Activated CD4-positive, alpha-beta T cell treated with anti-CD3 and anti-CD28 coated beads for 4 hours (primary cell): ENCODE results near the gene AJAP1.
"Not testable (repeated sequence)": the region's sequence is repeated elsewhere in the genome, so short reads cannot be mapped to it uniquely, and the experiment has no call there.

ENCODE experiments used
- DNase-seq, 2 donors: peaks; one replicate each; pipeline ENCODE4 v3.0.0-alpha.2; 2020

Gene AJAP1, protein sequence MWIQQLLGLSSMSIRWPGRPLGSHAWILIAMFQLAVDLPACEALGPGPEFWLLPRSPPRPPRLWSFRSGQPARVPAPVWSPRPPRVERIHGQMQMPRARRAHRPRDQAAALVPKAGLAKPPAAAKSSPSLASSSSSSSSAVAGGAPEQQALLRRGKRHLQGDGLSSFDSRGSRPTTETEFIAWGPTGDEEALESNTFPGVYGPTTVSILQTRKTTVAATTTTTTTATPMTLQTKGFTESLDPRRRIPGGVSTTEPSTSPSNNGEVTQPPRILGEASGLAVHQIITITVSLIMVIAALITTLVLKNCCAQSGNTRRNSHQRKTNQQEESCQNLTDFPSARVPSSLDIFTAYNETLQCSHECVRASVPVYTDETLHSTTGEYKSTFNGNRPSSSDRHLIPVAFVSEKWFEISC

GRCh38 chr1:4653796-4654725 lies at the start of gene AJAP1:
TSS of gene AJAP1 (plus strand) at chr1:4654609. CDS start at chr1:4655426, 817 bp downstream.
- DNase-seq = no peak

- DNase-seq = no peak
Measured at GRCh38 chr1:4605158-4605557, 49.3 kb upstream of the AJAP1 start.

DNA sequence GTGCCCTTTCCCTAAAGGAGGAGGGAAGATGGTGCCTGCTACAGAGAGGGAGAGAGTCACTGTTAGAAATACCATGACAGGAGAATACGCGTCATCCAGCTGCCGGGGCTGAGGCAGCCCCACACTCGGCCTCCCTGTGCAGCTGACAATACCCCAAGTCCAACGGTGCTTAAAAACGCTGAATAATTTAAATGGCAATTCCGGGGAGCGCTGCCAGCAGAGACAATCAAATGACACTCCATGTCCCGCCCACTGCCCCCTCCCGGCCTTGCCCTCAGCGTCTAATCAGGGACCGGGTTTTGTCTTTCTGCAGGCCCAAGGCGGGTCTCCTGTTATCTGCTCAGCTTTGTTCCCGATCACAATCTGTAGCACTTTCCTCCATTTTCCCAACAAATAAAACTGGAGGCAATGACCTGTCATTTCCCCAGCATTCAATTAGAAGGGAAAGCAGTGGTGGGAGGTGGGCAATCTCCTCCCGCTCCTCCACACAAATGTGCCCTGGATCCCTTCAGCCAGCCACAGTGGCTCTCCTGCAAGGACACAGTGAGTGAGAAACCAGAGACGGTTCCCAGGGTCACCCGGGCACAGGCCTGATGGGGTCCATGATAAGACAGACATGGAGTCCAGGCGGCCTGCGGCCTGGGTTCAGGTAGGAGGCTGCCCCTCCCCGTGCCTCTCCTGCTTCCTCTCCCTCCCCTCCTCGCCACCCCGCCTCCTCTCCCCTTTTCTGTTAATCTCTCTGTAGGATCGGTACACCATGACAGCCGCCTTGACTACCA lies 42.7 kb upstream of the AJAP1 start:
- DNase-seq = no peak

GRCh38 chr1:4612991-4613390 lies 41.4 kb upstream of the AJAP1 start:
- DNase-seq = no peak

DNA sequence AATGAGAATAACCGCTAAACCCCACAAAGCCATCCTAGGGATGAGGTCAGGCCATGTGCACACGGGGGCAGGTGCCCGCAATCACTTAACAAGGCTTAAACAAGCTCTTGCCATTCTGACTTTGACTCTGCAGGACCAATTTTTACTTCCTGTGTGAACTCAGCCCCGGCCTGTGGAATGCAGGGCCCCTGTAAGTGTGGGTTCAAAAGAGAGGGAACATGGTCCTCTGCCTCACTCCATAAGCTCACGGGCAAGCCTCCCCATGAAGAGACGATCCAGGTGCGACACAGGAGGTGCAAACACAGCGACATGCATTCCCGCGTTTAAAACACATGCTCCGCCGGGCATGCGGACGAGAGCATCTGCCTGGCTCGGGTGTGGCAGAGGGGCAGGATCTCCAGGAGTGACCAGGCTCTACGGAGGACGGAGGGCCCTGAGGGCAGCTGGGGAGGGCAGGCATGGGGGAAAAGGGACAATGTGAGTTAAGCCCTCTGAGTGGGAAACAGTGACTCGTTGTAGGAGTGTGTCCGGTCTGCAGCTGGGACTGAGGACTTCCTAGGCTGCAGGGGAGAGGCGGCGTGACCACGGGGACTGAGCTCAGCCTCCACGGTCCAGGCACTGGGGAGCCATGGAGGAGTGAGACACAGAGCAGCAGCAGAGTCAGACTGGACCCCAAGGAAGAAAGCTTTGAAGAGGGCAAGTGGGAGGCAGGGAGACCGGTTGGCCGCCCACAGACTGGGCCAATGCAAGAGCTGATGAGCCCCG lies 40.6 kb upstream of the AJAP1 start:
- DNase-seq = no peak

DNA sequence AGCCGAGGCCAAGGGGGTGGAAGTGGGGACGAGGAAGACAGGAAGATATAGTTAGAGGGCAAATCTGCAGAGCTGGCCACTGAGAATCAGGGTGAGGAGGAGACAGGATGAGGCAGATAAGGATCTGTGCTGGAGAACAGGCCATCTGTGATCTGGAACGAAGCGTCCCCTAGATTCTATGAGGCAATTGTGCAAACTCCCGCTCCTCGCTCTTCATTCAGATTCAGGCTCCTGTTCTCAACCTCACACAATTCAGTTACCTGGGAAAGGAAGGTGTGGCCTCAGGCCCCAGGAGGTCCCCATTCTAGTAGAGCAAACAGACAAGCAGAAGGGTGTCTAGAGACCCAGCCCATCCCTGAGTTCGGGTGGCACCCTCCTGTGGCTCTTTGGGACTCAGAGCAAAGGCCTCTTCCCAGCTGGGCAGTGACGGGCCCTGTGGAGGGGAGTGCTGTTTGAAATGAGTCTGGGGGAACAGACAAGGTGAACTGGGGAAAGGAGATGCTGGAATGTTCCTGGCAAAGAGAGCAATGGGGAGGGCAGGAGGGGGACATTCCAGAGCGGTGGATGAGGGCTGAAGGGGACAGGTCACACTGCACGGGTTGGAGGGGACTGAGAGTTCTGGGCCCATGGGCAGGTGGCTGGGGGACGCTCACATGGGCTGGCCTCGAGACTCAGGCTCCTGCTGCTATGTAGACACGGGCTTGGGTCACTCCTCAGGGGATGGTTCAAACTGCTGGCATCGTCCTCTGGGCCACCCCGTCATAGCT lies 39.9 kb upstream of the AJAP1 start:
- DNase-seq = no peak

- no peak for DNase-seq
Measured at GRCh38 chr1:4615138-4615470, 39.3 kb upstream of the AJAP1 start.

DNA sequence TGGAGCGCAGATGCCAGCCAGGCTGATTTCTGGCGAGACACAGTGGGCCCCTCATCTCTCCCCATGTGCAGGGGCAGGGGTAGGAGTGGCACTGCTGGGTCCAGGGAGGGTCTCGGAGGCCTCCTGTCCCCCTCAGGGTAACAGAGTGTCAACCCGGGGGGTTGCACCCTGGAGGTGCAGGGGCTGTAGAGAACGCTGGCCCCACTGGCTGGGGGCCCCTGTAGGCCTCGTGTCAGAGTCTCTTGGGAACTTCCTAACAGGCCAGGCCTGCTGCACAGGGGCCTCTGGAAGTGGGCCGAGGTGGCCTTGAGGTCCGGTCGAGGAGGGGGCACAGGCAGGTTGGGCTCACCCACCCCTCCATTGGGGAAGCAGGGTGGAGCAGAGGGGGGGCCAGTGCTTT lies 38.9 kb upstream of the AJAP1 start:
- DNase-seq = no peak

- DNase-seq = no peak
Measured at GRCh38 chr1:4616831-4617465, 37.5 kb upstream of the AJAP1 start.

GRCh38 chr1:4617506-4617905 lies 36.9 kb upstream of the AJAP1 start:
- DNase-seq = no peak

DNA sequence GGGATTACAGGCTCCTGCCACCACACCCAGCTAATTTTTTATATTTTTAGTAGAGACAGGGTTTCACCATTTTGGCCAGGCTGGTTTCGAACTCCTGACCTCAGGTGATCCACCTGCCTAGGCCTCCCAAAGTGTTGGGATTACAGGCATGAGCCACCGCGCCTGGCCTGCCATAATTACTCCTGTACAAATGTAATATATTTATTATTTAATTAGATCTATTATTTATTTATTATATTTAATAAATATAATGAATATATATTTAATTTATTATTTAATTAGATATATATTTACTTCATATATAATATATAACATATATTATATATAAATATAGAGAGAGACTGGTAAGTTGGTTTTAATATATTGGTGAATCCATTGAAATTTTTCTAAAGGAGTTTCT lies 35.6 kb upstream of the AJAP1 start:
- DNase-seq = not testable (repeated sequence)

DNA sequence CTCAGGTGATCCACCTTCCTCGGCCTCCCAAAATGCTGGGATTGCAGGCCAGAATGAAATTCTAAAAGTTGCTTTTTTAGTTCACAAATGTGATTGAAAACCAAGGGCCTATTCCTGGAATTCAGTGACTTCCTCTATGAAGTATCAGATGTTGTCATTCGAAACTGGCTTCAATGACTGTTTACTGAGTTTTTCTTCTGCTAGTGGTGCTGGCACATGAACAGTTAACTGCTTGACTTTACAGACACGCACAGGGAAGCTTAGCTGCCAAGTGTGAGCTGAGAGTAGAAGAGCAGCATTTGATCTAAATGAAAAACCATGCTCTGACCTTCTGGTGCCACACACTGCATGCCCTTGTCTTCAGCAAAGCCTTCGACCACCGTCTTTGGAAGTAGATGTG lies 32.8 kb upstream of the AJAP1 start:
- no peak for DNase-seq

GRCh38 chr1:4622821-4623220 lies 31.6 kb upstream of the AJAP1 start:
- DNase-seq = no peak

- no peak for DNase-seq
Measured at GRCh38 chr1:4624141-4624715, 30.2 kb upstream of the AJAP1 start.

GRCh38 chr1:4624801-4625200 lies 29.6 kb upstream of the AJAP1 start:
- no peak for DNase-seq

DNA sequence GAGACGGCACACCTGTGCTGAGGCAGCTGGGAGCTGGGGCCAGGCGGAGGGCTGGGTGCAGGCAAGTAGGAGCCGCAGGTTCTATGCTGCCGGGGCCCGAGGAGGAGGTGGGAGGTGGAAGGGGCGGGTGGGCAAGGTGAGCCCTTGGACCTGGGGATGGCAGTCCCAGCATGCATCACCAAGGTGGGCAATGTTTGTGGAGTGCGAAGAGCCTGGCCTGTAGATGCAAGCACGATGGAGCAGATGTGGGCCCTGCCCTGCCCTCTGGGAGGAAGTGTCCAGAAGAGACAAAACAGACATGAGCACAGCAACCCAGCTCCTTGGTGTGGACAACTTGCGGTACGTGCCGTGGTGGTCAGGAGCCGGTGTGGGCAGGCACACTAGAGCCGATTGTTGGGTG lies 28.3 kb upstream of the AJAP1 start:
- no peak for DNase-seq

GRCh38 chr1:4626560-4627319 lies 27.7 kb upstream of the AJAP1 start:
- DNase-seq = no peak

GRCh38 chr1:4627353-4627752 lies 27.1 kb upstream of the AJAP1 start:
- DNase-seq = no peak

DNA sequence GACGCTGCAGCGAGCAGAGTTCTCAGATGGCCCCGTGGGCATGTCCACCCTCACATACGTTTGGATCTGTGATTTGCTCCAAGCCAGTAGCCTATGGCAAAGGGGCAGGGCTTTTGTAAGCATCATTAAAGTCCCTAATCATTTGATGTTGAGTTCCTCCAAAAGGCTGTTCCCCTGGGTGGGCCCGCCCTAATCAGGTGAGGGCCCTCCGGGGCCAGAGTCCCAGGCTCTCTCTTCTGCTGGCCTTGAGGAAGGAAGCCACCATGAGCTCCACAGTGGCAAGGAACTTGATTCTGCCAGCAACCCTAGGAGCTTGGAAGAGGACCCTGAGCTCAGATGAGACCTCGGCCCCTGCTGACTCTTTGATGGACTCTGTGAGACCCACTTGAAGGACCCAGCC lies 25.4 kb upstream of the AJAP1 start:
- DNase-seq = no peak

DNA sequence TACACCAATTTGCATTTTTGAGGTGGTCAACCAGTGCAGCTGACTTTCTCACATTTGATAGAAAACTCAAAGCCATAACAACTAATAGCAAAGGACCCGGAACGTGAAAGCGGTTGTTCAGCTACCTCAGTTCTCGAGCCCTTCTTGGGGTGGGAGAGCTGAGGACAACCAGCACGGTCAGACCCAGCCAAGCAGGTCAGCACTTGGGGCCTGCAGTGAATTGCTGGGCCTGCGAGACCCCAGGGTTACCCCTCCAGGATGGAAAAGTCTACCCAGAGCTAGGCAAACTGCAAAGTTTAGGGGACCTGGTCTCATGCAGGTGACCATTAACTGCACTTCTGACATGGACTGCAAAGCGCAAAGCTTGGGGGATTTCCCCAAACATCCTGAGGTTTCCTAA lies 23.8 kb upstream of the AJAP1 start:
- no peak for DNase-seq
